ENCODE results near the gene WDR64.

WDR64 gene

GRCh38 chr1:241846862-241847539 lies 194.9 kb downstream of the WDR64 start:
- no peak for DNase-seq

- DNase-seq: no peak
Measured at GRCh38 chr1:241847540-241847795, 195.4 kb downstream of the WDR64 start.

DNA sequence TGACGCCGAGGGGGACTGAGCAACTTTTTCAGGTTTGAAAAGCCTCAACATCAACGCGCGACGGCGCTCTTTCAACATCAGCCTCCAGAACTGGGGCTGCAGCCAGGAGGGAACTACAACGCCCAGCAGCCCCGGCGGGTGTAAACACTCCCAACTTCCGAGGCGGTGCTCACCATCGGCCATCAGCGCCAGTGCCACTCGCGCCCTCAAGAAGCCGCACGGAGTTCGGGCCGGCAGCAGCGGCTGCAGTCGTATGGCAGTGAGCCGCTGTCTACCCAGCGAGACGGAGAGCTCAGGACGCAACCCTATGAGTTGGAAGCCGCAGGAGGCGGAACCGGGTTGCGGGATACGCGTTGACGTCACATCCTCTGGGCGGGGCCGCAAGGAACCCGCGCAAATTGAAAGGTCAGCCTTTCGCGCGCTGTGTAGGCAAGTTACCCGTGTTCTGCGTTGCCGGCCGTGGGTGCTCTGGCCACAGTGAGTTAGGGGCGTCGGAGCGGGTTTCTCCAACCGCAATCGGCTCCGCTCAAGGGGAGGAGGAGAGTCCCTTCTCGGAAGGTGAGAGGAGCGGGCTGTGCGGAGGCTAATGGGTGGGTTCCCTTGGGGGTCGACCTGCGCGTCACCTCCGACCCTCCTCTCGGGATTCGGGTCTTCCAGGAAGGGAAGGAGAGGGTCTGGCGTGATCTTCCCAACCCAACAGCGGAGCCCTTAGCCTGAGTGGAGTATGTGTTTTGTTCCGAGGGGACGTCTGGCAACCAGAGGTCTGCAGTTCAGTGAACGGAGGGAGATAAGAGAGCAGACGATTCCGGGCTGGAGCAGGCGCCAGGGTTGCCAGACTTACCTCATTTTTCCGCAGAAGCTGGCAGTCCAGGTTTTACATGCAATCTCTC lies 196.0 kb downstream of the WDR64 start, which contains the start of gene EXO1:
Gene EXO1 (plus strand): TSS at position 409 of the 890 bp plus-strand sequence. CDS start 2,222 bp downstream, outside the sequence.
- peak; percentile 92 for DNase-seq

DNA sequence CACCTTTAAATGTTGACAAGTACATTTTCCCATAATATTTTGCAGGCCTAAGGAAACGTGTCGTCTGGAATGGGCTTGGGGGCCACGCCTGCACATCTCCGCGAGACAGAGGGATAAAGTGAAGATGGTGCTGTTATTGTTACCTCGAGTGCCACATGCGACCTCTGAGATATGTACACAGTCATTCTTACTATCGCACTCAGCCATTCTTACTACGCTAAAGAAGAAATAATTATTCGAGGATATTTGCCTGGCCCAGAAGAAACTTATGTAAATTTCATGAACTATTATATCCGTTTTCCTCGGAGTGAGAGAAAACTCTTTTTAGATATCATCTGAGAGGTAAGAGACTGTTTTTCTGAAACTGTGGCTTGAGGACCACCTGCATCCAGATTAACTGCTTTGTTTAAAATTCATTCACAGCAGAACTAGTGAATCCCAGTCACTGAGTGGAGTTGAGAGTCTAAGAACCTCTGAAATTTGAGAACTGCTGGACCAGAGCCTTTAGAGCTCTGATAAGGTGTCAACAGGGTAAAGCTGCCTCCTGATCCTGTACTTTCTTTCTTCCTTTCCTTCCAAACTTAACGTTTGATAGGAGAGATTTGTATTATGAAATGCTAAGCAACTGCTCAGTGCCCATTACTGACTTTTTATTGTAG lies 196.7 kb downstream of the WDR64 start:
- DNase-seq: no peak

GRCh38 chr1:241849345-241849695 lies 197.2 kb downstream of the WDR64 start:
- DNase-seq: no peak

Data from stimulated activated CD4-positive, alpha-beta T cell treated with anti-CD3 and anti-CD28 coated beads, Interleukin-15, amount 100 ng/mL, for 24 hours (primary cell).